GM19035 (cell line): ENCODE results near the gene TMED1.

Experiments
- ATAC-seq: cut with Tn5 transposase; IDR thresholded peaks from one replicate; pipeline ENCODE4 v1.9.1; 2021; ENCODE audit not compliant: unreplicated experiment

TMED1 gene

GRCh38 chr19:10812902-10813404 is 23.1 kb downstream of the TMED1 start:
- no peak for ATAC-seq

DNA sequence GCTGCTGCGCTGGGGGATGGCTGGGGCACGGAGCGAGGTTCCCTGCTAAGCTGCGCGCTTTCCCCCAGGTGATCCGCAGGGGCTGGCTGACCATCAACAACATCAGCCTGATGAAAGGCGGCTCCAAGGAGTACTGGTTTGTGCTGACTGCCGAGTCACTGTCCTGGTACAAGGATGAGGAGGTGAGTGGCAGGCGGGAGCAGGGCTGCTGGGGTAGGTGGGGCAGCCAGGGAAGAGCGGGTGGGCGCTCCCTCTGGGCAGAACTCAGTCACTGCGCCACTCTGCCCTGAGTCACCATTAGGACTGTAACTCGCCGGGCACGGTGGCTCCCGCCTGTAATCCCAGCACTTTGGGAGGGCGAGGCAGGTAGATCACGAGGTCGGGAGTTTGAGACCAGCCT is 23.8 kb downstream of the TMED1 start:
- no peak for ATAC-seq

DNA sequence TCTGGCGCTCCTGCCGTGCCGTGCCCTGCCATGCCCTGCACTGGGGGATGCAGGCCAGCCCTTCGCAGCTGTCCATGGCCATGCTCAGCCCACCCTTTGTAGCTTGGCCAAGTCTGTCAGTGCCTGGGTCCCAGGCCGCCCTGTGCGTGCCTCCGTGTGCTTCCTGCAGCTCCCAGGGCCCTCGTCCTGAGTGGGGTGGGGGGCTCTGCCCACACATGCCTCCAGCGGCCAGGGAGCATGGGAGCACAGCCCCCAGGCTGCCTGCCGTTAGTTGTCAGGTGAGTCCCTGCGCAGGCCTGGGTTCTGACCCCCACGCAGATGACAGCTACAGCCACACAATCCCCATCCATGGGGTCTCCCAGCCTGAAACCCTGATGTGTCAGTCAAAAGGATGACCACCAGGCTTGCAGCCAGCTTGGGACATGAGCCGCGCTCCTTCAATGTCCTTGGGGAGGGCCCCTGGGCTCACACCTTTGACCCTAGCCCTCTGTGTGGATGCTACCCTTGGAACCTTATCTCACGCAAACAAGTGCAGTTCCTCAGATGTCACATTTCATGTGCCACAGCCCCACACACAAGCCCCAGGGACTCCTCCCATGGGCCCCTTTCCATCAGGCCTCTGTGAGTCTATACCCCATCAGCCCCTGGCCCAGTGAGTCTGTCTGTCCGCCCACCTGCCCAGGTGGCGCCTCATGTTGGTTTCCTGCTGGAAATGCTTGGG is 24.5 kb downstream of the TMED1 start:
- ATAC-seq = no peak

- no peak for ATAC-seq
Observed at GRCh38 chr19:10809651-10810285, 26.2 kb downstream of the TMED1 start.

DNA sequence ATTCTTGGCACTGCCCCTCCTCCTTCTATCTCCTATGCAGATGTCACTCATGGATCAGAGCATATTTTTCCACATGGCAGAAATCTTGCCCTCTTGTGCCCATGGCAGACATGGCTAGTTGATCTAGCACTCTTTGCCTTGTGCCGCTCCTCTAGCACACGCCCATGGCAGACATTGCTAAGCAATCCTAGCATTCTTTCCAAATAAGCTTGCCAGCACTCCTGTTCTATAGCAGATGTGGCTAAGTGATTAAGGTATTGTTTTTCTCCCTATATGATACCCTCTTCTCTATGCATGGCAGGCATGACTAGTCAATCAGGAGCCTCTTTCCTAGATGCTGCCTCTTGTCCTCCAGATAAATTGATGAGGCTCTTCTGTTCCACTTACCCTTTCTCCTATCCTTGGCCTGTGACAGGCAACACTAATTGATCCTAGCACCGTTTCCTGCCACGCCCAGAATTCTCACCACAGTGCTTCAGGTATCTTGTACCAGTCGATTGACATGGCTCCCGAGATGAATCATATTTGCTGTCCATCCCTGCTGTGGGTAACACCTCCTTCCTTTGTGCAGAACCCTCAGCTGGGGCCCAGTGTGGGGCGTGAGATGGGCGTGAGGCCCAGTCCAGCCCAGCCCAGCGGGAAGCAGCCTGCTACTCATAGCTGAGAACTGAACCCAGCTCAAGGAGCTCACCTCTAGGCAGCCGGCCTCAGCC is 26.9 kb downstream of the TMED1 start:
- ATAC-seq = no peak

- ATAC-seq = no peak
Observed at GRCh38 chr19:10805758-10806247, 30.2 kb downstream of the TMED1 start.

- ATAC-seq = no peak
Observed at GRCh38 chr19:10805065-10805757, 30.8 kb downstream of the TMED1 start.

GRCh38 chr19:10803252-10803651 is 32.8 kb downstream of the TMED1 start:
- no peak for ATAC-seq

- ATAC-seq = no peak
Observed at GRCh38 chr19:10802479-10802878, 33.5 kb downstream of the TMED1 start.

DNA sequence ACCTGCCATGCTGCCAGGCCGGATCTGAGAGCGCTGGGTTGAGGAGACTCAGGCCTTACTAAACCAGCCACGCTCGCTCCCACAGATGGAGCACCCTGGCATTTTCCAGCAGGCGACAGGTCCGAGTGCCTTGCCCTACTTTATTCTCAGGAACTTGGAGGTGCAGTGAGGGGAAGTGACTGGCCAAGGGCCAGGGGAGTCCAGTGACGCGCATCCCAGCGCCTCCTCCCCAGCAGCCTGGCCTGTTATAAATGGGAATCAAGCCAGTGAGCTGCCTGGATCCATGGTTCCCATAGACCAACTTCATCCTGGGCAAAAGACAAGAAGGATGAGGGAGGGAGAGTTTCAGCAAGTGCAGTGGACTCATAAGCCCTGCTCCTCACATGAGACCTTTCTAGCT is 35.5 kb downstream of the TMED1 start:
- no peak for ATAC-seq

DNA sequence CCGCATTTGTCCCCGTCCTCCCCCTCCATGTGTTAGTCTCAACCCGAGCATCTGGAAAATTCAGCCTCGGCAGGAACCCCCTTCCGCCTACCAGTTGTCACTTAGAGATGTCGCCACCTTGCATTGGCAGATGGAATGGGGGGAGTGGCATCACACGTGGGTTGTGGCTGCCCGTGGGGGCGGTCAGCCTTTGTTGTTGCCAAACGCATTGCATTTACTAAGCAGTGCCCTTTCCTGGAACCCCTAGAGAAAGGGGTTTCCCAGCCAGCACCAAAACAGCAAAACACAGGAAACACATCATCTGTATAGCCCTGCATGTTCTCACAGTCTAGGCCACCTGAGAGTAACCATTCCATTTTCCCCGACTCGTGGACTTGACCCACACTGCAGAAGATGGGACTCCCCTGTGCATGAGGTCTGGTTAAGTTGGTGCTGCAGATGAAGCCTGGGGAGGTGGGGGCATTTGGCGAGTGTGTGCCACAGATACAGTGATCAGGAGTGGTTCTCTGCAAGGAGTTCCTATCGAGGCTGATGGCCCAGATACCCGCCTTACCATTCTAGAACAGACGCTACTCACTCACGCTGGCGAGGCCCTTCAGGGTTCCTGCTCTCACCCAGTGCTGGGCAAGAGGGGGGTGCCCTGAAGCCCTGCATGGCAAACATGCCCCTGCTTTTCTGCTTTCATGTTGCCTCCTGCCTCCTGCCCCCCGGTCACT is 38.3 kb downstream of the TMED1 start:
- peak; percentile 52 for ATAC-seq

GRCh38 chr19:10797078-10797477 is 38.9 kb downstream of the TMED1 start:
- no peak for ATAC-seq

DNA sequence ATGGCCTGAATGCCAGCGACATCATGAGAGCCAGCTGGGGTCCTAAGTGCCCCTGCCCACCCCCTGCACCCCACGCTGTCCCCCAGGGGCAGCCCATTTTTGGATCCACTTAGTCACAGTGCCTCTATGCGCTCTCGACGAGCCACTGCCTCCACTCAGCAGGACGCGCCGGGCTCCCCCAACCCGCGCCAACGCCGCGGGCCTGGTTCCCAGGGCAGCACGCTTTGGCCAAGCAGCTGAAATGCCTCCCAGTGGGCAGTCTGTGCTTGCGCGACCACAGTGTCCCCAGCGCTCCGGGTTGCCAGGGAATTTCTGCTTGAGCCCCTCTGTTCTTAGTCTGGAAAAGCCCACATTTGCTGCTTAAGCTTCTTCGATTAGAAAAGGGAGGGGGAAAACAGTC is 39.4 kb downstream of the TMED1 start:
- no peak for ATAC-seq

DNA sequence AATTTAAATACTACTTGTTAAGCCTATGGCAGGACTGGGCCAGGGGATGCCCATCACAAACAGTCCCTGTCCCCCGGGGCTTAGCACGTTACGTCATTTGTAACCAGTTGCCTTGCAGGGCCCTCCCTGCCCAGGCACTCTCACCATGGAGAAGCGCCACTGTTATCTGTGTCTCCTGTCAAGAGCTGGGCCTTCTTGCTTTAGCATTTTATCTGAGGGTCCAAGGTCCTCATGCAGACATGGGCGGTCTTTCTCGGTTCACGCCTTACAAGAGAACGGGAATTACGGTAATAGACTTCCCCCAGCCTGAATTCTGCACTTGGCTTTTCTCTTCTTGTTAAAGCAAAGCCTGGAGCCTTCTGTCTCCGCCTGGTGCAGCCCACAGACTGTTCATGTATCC is 46.1 kb downstream of the TMED1 start:
- ATAC-seq = no peak

DNA sequence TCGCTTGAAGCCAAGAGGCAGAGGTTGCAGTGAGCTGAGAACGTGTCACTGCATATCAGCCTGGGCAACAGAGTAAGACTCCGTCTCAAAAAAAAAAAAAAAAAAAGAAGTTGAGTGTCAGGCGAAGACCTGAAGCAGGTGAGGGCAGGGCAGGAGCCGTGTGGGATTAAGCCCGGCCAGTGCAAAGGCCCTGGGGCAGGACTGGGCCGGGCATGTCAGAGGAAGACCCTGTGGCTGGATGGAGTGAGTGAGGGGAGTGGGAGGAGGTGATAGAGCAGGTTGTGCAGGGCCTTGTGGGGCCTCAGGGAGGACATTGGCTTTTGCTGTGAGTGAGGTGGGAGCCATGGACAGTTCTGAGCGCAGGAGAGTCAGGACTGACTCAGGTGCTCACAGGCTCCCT is 47.9 kb downstream of the TMED1 start:
- ATAC-seq = no peak

DNA sequence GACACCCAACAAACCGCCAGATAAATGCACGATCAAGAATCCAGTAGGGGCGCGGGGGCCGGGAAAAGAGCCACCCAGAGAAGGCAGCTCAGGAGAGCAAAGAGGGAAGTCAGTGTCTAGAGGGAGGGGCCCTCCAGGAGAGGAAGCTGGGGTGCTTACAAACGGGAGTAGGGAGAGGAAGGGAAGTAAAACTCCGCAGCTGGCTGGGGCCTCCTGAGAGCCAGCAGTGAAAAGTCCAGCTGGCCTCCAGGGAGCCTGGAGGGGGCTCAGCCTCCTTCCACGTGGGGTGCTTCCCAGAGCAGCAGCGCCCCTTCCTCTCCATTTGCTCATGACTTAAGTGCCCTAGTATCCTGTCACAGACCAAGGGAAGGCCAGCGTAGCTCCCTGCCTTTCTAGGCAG is 51.8 kb downstream of the TMED1 start:
- no peak for ATAC-seq

GRCh38 chr19:10782795-10783194 is 53.2 kb downstream of the TMED1 start:
- ATAC-seq = no peak
